IMR-90 (cell line): ENCODE results near the gene UBE2N. TPM values are rescaled to one million over a fixed set of nuclear protein-coding genes. Genes with fewer than 3 reads are reported as not detected.

ENCODE experiments used
- ATAC-seq: fragments of 200-7000 bp; cut with Tn5 transposase; 2 replicates; pipeline ENCODE4 v1.9.1; 2020; ENCODE audit warnings: low read depth, mild to moderate bottlenecking, moderate library complexity
- BruUV-seq: library from RNA; stranded (reverse); fragments of 400-500 nt; replicated peaks from 2 replicates; lab custom pipeline; 2021; lab: Mats Ljungman, UMichigan
- CTCF ChIA-PET: fragments of 300-600 bp; formaldehyde crosslinking; extraction: SDS; loops from one replicate; lab custom pipeline; 2021; ENCODE audit warnings: antibody characterized with exemption; lab: Yijun Ruan, JAX
- POLR2A ChIA-PET: fragments of 300-600 bp; sonication (Branson Sonifier 250); formaldehyde crosslinking; loops from one replicate; lab custom pipeline; 2022; ENCODE audit warnings: antibody characterized with exemption; ENCODE audit not compliant: unreplicated experiment; lab: Charles Lee
- DNase-seq: peaks from one replicate; pipeline ENCODE4 v3.0.0; 2013
- H2AFZ ChIP-seq: replicated peaks from 2 replicates; pipeline ENCODE3; 2013; ENCODE audit warnings: low read length, mild to moderate bottlenecking; ENCODE audit not compliant: poor library complexity
- H2AK5ac ChIP-seq: 2 replicates; pipeline ENCODE4 v1.6.1; 2013; ENCODE audit warnings: low read depth, low read length, inconsistent platforms
- H2AK9ac ChIP-seq: replicated peaks from 2 replicates; pipeline ENCODE3; 2013; ENCODE audit warnings: mild to moderate bottlenecking, low read depth, low read length, moderate library complexity; ENCODE audit not compliant: poor library complexity
- H2BK120ac ChIP-seq: 2 replicates; pipeline ENCODE4 v1.6.1; 2013; ENCODE audit warnings: low read depth, low read length, inconsistent platforms
- H2BK15ac ChIP-seq: 3 replicates; pipeline ENCODE4 v1.6.1; 2013; ENCODE audit warnings: low read depth, low read length, inconsistent platforms
- H2BK20ac ChIP-seq: 2 replicates; pipeline ENCODE4 v1.6.1; 2013; ENCODE audit warnings: low read depth, mild to moderate bottlenecking, inconsistent platforms, low read length, moderate library complexity
- H2BK5ac ChIP-seq: 2 replicates; pipeline ENCODE4 v1.6.1; 2013; ENCODE audit warnings: mild to moderate bottlenecking, low read depth, low read length, inconsistent platforms; ENCODE audit not compliant: poor library complexity, severe bottlenecking
- H3K14ac ChIP-seq: replicated peaks from 2 replicates; pipeline ENCODE4 v1.6.1; 2013; ENCODE audit warnings: low read depth, low read length, inconsistent platforms
- H3K18ac ChIP-seq: 2 replicates; pipeline ENCODE4 v1.6.1; 2013; ENCODE audit warnings: low read depth, low read length, control low read depth
- H3K23ac ChIP-seq: 2 replicates; pipeline ENCODE4 v1.6.1; 2013; ENCODE audit warnings: low read depth, low read length, inconsistent platforms
- H3K27ac ChIP-seq: 2 replicates; pipeline ENCODE4 v1.5.1; 2013; ENCODE audit warnings: mild to moderate bottlenecking, control low read depth, low read length; ENCODE audit not compliant: insufficient read depth
- H3K27me3 ChIP-seq: 2 replicates; pipeline ENCODE4 v1.6.1; 2013; ENCODE audit warnings: low read length; ENCODE audit not compliant: control insufficient read depth, insufficient read depth
- H3K36me3 ChIP-seq: 2 replicates; pipeline ENCODE4 v1.6.1; 2013; ENCODE audit warnings: low read length, mixed read lengths; ENCODE audit not compliant: control insufficient read depth, insufficient read depth
- H3K4ac ChIP-seq: 2 replicates; pipeline ENCODE4 v1.6.1; 2013; ENCODE audit warnings: low read depth, low read length, inconsistent platforms
- H3K4me1 ChIP-seq: 2 replicates; pipeline ENCODE4 v1.6.1; 2013; ENCODE audit warnings: low read length, mixed read lengths; ENCODE audit not compliant: control insufficient read depth, insufficient read depth
- H3K4me2 ChIP-seq: 2 replicates; pipeline ENCODE4 v1.6.1; 2013; ENCODE audit warnings: low read depth, mild to moderate bottlenecking, control low read depth, low read length, moderate library complexity
- H3K4me3 ChIP-seq: 2 replicates; pipeline ENCODE4 v1.5.1; 2013; ENCODE audit warnings: low read depth, mild to moderate bottlenecking, control low read depth, low read length, moderate library complexity; ENCODE audit not compliant: insufficient read depth
- H3K56ac ChIP-seq: 2 replicates; pipeline ENCODE4 v1.6.1; 2013; ENCODE audit warnings: low read length, inconsistent platforms; ENCODE audit not compliant: insufficient read depth; ENCODE audit errors: extremely low read depth
- H3K79me1 ChIP-seq, 2 experiments: 2 replicates each; pipeline ENCODE4 v1.6.1; 2013; ENCODE audit warnings: low read length in 2 of 2, inconsistent platforms in 1 of 2, low read depth in 1 of 2
- H3K9ac ChIP-seq: 2 replicates; pipeline ENCODE4 v1.6.1; 2013; ENCODE audit warnings: low read depth, low read length, control low read depth
- H3K9me1 ChIP-seq: 2 replicates; pipeline ENCODE4 v1.6.1; 2013; ENCODE audit warnings: low read length, inconsistent platforms; ENCODE audit not compliant: insufficient read depth
- H3K9me3 ChIP-seq: 2 replicates; pipeline ENCODE4 v1.6.1; 2013; ENCODE audit warnings: low read length; ENCODE audit not compliant: control insufficient read depth, insufficient read depth
- H4K20me1 ChIP-seq: 2 replicates; pipeline ENCODE4 v1.6.1; 2013; ENCODE audit warnings: low read length, inconsistent platforms; ENCODE audit not compliant: insufficient read depth
- H4K5ac ChIP-seq: 2 replicates; pipeline ENCODE4 v1.6.1; 2013; ENCODE audit warnings: mild to moderate bottlenecking, low read depth, low read length, control low read depth
- H4K8ac ChIP-seq, 2 experiments: 2 replicates each; pipeline ENCODE4 v1.6.1; 2013; ENCODE audit warnings: low read depth in 2 of 2, low read length in 2 of 2, control low read depth in 1 of 2, inconsistent platforms in 1 of 2
- H4K91ac ChIP-seq: 2 replicates; pipeline ENCODE4 v1.6.1; 2013; ENCODE audit warnings: low read depth, low read length, inconsistent platforms; ENCODE audit not compliant: insufficient read depth
- BHLHE40 ChIP-seq: fragments of 150-350 bp; IDR thresholded peaks from 2 replicates; pipeline ENCODE4 v1.6.1; 2016; ENCODE audit warnings: mild to moderate bottlenecking, low read depth, low read length
- CHD1 ChIP-seq: IDR thresholded peaks from 2 replicates; pipeline ENCODE4 v1.6.1; 2012; ENCODE audit warnings: low read depth, low read length, improper control_type of control experiment
- FOS ChIP-seq: fragments of 150-350 bp; IDR thresholded peaks from 2 replicates; pipeline ENCODE4 v1.6.1; 2016; ENCODE audit warnings: low read depth, low read length
- MAFK ChIP-seq: IDR thresholded peaks from 2 replicates; pipeline ENCODE4 v1.6.1; 2012; ENCODE audit warnings: low read depth, low read length, improper control_type of control experiment
- MAZ ChIP-seq: IDR thresholded peaks from 2 replicates; pipeline ENCODE4 v1.6.1; 2012; ENCODE audit warnings: low read depth, mild to moderate bottlenecking, low read length, improper control_type of control experiment, moderate library complexity, borderline replicate concordance
- NFE2L2 ChIP-seq: fragments of 150-350 bp; IDR thresholded peaks from 2 replicates; pipeline ENCODE4 v1.6.1; 2016; ENCODE audit warnings: low read depth, mild to moderate bottlenecking, low read length
- POLR2A ChIP-seq: IDR thresholded peaks from 2 replicates; pipeline ENCODE4 v1.6.1; 2012; ENCODE audit warnings: mild to moderate bottlenecking, low read depth, low read length
- RCOR1 ChIP-seq: IDR thresholded peaks from 2 replicates; pipeline ENCODE4 v1.6.1; 2012; ENCODE audit warnings: mild to moderate bottlenecking, low read length, improper control_type of control experiment; ENCODE audit not compliant: insufficient replicate concordance
- RFX5 ChIP-seq: IDR thresholded peaks from 2 replicates; pipeline ENCODE4 v1.8.0; 2012; ENCODE audit warnings: low read depth, mild to moderate bottlenecking, low read length, moderate library complexity
- SMC3 ChIP-seq: fragments of 150-350 bp; IDR thresholded peaks from 2 replicates; pipeline ENCODE4 v1.6.1; 2016; ENCODE audit warnings: low read depth, mild to moderate bottlenecking, antibody characterized with exemption, low read length, moderate library complexity
- WGBS, 2 experiments: methylation state at CpG; one replicate each; pipeline versions ENCODE4 v1.1.5 to v1.1.7; 2013; ENCODE audit warnings: missing lambda C conversion rate in 2 of 2; ENCODE audit not compliant: insufficient read length in 1 of 2; ENCODE audit errors: extremely low coverage in 2 of 2; 5-methylcytosine and 5-hydroxymethylcytosine counted together
- dilution Hi-C: fragments of 300-500 bp; cut with HindIII; formaldehyde crosslinking; loops from one replicate; pipeline ENCODE4 v1.14.3; 2018; ENCODE audit warnings: low sequenced_read_pairs; ENCODE audit not compliant: unreplicated experiment
- in situ Hi-C: fragments of 300-500 bp; cut with MboI; formaldehyde crosslinking; loops from 3 replicates; pipeline ENCODE4 v1.14.3; 2019; ENCODE audit warnings: low sequenced_read_pairs, inconsistent platforms, mixed read lengths
- intact Hi-C: fragments of 100-400 bp; cut with micrococcal nuclease; formaldehyde crosslinking; loops from 2 replicates; pipeline ENCODE4 v1.10.0; 2022
- polyA plus RNA-seq, 3 experiments: library from polyadenylated mRNA; depleted of rRNA; stranded (reverse); fragments of >200 nt; gene quantifications; 2 replicates each; pipeline ENCODE4 v1.2.3, GENCODE V29; 2012; ENCODE audit warnings: low replicate concordance in 1 of 3
- total RNA-seq: library from RNA; depleted of rRNA; stranded (reverse); fragments of >200 nt; gene quantifications from 2 replicates; pipeline ENCODE4 v1.2.3, GENCODE V29; 2012
- TF ChIP-seq, protein P1 (sequence below): fragments of 150-350 bp; IDR thresholded peaks from 2 replicates; pipeline ENCODE4 v1.6.1; 2017; ENCODE audit warnings: mild to moderate bottlenecking, antibody characterized with exemption, low read length, low read depth
- TF ChIP-seq, protein P2 (sequence below): fragments of 150-350 bp; IDR thresholded peaks from 2 replicates; pipeline ENCODE4 v1.6.1; 2016; ENCODE audit warnings: low read depth, mild to moderate bottlenecking, low read length, moderate library complexity, borderline replicate concordance
- TF ChIP-seq, protein P3 (sequence below): conservative IDR thresholded peaks from 2 replicates; pipeline ENCODE4 v1.5.1; 2012; ENCODE audit warnings: mild to moderate bottlenecking, low read depth, low read length, improper control_type of control experiment

UBE2N gene
- total and polyA plus RNA-seq, 2 of the 4 experiments (the other 2 are of a cell fraction), result 64.5 to 103 TPM

DNA sequence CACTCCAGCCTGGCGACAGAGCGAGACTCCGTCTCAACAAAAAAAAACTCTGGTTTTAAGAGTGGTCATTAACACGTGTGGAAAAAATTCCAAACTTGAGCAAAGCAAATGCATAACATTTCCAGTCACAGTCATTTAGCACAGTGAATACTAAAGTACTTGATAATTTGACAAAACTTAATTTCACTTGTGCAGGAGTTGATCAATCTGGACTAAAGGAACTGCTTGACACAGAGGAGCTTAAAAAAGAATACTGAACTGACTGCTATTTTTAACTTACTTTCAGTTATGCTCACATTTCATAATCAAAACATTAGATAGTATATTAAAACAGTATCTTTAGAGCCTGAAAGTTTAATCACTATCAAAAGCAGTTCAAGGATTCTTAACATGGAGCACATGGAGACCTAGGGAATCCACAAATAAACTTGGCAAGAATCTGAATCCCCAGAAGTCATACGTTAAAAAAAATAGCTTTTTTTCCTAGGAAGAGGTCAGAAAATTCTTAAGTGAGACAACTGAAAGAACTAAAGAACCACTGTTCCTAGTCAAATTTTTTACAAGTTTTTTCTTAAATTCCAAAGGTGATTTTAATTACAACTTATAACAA is 7.4 kb downstream of the UBE2N start:
- DNase-seq (peak; percentile 43), ATAC-seq (peak; percentile 29)
- Histone ChIP-seq H3K79me1 (peaks cover 0 to 42% of the 10 kb centered on the region in 2 experiments; a peak in 2 of 4 replicates), H4K8ac (no peak overlapping the region), H4K20me1 (peaks cover 93% of the 10 kb centered on the region), H2BK5ac (peak overlapping the region; percentile 7), H2BK20ac (no peak overlapping the region), H2AK9ac (no peak overlapping the region), H2AK5ac (no peak overlapping the region), H3K36me3 (no peaks in the 10 kb centered on the region), H3K4me1 (peaks cover 19% of the 10 kb centered on the region), H3K9ac (no peak overlapping the region), H3K4me2 (peak overlapping the region; percentile 79), H3K4ac (no peak overlapping the region), H3K27me3 (no peaks in the 10 kb centered on the region), H3K4me3 (no peak overlapping the region), H3K9me3 (no peaks in the 10 kb centered on the region), H3K18ac (no peak overlapping the region), H2BK120ac (no peak overlapping the region), H3K23ac (no peak overlapping the region), H3K14ac (0 out of 2 replicates have a peak overlapping the region, but pooled peaks have one; percentile 29), H3K27ac (no peak overlapping the region), H4K5ac (no peak overlapping the region), H2BK15ac (no peak overlapping the region), H3K9me1 (peaks cover 10% of the 10 kb centered on the region), H4K91ac (no peak overlapping the region), H2AFZ (no peak overlapping the region), H3K56ac (no peak overlapping the region)
- TF ChIP-seq POLR2A, result no peak
- no peak for TF ChIP-seq FOS
- TF ChIP-seq, protein P1, sequence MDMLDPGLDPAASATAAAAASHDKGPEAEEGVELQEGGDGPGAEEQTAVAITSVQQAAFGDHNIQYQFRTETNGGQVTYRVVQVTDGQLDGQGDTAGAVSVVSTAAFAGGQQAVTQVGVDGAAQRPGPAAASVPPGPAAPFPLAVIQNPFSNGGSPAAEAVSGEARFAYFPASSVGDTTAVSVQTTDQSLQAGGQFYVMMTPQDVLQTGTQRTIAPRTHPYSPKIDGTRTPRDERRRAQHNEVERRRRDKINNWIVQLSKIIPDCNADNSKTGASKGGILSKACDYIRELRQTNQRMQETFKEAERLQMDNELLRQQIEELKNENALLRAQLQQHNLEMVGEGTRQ, result no peak
- TF ChIP-seq RCOR1, result no peak
- TF ChIP-seq CHD1, result no peak
- no peak for TF ChIP-seq SMC3
- TF ChIP-seq RFX5, result no peak
- TF ChIP-seq, protein P2, sequence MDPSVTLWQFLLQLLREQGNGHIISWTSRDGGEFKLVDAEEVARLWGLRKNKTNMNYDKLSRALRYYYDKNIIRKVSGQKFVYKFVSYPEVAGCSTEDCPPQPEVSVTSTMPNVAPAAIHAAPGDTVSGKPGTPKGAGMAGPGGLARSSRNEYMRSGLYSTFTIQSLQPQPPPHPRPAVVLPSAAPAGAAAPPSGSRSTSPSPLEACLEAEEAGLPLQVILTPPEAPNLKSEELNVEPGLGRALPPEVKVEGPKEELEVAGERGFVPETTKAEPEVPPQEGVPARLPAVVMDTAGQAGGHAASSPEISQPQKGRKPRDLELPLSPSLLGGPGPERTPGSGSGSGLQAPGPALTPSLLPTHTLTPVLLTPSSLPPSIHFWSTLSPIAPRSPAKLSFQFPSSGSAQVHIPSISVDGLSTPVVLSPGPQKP, result no peak
- TF ChIP-seq MAZ, result no peak
- TF ChIP-seq MAFK, result no peak
- TF ChIP-seq, protein P3, sequence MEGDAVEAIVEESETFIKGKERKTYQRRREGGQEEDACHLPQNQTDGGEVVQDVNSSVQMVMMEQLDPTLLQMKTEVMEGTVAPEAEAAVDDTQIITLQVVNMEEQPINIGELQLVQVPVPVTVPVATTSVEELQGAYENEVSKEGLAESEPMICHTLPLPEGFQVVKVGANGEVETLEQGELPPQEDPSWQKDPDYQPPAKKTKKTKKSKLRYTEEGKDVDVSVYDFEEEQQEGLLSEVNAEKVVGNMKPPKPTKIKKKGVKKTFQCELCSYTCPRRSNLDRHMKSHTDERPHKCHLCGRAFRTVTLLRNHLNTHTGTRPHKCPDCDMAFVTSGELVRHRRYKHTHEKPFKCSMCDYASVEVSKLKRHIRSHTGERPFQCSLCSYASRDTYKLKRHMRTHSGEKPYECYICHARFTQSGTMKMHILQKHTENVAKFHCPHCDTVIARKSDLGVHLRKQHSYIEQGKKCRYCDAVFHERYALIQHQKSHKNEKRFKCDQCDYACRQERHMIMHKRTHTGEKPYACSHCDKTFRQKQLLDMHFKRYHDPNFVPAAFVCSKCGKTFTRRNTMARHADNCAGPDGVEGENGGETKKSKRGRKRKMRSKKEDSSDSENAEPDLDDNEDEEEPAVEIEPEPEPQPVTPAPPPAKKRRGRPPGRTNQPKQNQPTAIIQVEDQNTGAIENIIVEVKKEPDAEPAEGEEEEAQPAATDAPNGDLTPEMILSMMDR, result no peak
- no peak for TF ChIP-seq BHLHE40
- TF ChIP-seq NFE2L2, result no peak
- in situ Hi-C loops, result no loop called here
- BruUV-seq, result no TSS peak
- CTCF ChIA-PET, result no interaction called here
- intact Hi-C loops, result no loop called here
- POLR2A ChIA-PET, result interaction anchor here (0.7 kb wide), 1 partner anchor 137 kb away, joined by 4 read pairs; no protein-coding TSS in a partner anchor
- no CpG with 5 or more reads among the region's 5 CpGs for WGBS, 2 experiments
- dilution Hi-C loops, result no loop called here
